Mesendoderm (in vitro differentiated cells): ENCODE data around the gene TMEFF1.
A peak's percentile ranks its signal among the peaks of the same experiment; 100 is the strongest.
"Not testable (repeated sequence)": the region's sequence is repeated elsewhere in the genome, so short reads cannot be mapped to it uniquely, and the experiment has no call there.

ENCODE experiments used
- DNase-seq: peaks from one replicate; pipeline ENCODE4 v3.0.0; 2013
- H2AK5ac ChIP-seq: 2 replicates; pipeline ENCODE4 v1.6.1; 2013; ENCODE audit warnings: low read length, inconsistent platforms
- H2BK120ac ChIP-seq: 2 replicates; pipeline ENCODE4 v1.6.1; 2013; ENCODE audit warnings: low read depth, mild to moderate bottlenecking, low read length, moderate library complexity, mixed read lengths
- H2BK15ac ChIP-seq: replicated peaks from 2 replicates; pipeline ENCODE4 v1.6.1; 2013; ENCODE audit warnings: low read depth, mild to moderate bottlenecking, moderate library complexity
- H2BK5ac ChIP-seq: 2 replicates; pipeline ENCODE4 v1.6.1; 2013; ENCODE audit warnings: low read length, inconsistent platforms
- H3K18ac ChIP-seq: 2 replicates; pipeline ENCODE4 v1.6.1; 2013; ENCODE audit warnings: mild to moderate bottlenecking, low read length, mixed read lengths
- H3K23ac ChIP-seq: one replicate; pipeline ENCODE4 v1.6.1; 2013; ENCODE audit warnings: low read length
- H3K27ac ChIP-seq: 2 replicates; pipeline ENCODE4 v1.5.1; 2013; ENCODE audit warnings: low read depth, mild to moderate bottlenecking, inconsistent platforms, low read length, moderate library complexity
- H3K27me3 ChIP-seq: 2 replicates; pipeline ENCODE4 v1.6.1; 2013; ENCODE audit warnings: low read length, control low read depth, mild to moderate bottlenecking, inconsistent platforms; ENCODE audit not compliant: insufficient read depth, poor library complexity
- H3K36me3 ChIP-seq: 2 replicates; pipeline ENCODE4 v1.6.1; 2013; ENCODE audit warnings: low read length, inconsistent platforms; ENCODE audit not compliant: control insufficient read depth, insufficient read depth
- H3K4ac ChIP-seq: one replicate; pipeline ENCODE4 v1.6.1; 2013; ENCODE audit warnings: low read depth, mild to moderate bottlenecking, low read length, moderate library complexity
- H3K4me1 ChIP-seq: 2 replicates; pipeline ENCODE4 v1.6.1; 2013; ENCODE audit warnings: low read depth, low read length, inconsistent platforms; ENCODE audit not compliant: control insufficient read depth
- H3K4me2 ChIP-seq: 2 replicates; pipeline ENCODE4 v1.6.1; 2013; ENCODE audit warnings: low read length
- H3K4me3 ChIP-seq: 2 replicates; pipeline ENCODE4 v1.5.1; 2013; ENCODE audit warnings: mild to moderate bottlenecking, low read length
- H3K56ac ChIP-seq: one replicate; pipeline ENCODE4 v1.6.1; 2013; ENCODE audit warnings: low read length
- H3K79me1 ChIP-seq: 2 replicates; pipeline ENCODE4 v1.6.1; 2013; ENCODE audit warnings: low read length, inconsistent platforms
- H3K79me2 ChIP-seq: 2 replicates; pipeline ENCODE4 v1.6.1; 2013; ENCODE audit warnings: mild to moderate bottlenecking, low read length; ENCODE audit not compliant: control insufficient read depth, insufficient read depth
- H3K9ac ChIP-seq: 2 replicates; pipeline ENCODE4 v1.6.1; 2013; ENCODE audit warnings: low read length, inconsistent platforms
- H4K5ac ChIP-seq: one replicate; pipeline ENCODE4 v1.6.1; 2013; ENCODE audit warnings: low read length
- H4K8ac ChIP-seq: one replicate; pipeline ENCODE4 v1.6.1; 2013; ENCODE audit warnings: low read depth, mild to moderate bottlenecking, control low read depth, low read length, moderate library complexity
- WGBS: extraction: QIAGEN DNeasy Blood & Tissue Kit; methylation state at CpG from one replicate; pipeline ENCODE4 v1.1.7; 2013; ENCODE audit warnings: low lambda C conversion rate, missing lambda C conversion rate; ENCODE audit not compliant: insufficient coverage; ENCODE audit errors: extremely low coverage; 5-methylcytosine and 5-hydroxymethylcytosine counted together

TMEFF1 gene

GRCh38 chr9:100437860-100438805, 34.8 kb upstream of the TMEFF1 start:
- DNase-seq, result peak; percentile 82
- Histone ChIP-seq H2BK15ac (no peak overlapping the region), H2AK5ac (no peak overlapping the region), H3K23ac (no peak overlapping the region), H3K36me3 (no peaks in the 10 kb centered on the region), H4K8ac (no peak overlapping the region), H3K4me2 (no peak overlapping the region), H4K5ac (no peak overlapping the region), H3K27me3 (no peaks in the 10 kb centered on the region), H3K18ac (no peak overlapping the region), H3K4me1 (no peaks in the 10 kb centered on the region), H2BK5ac (no peak overlapping the region), H3K79me2 (peaks cover 17% of the 10 kb centered on the region), H2BK120ac (no peak overlapping the region), H3K9ac (no peak overlapping the region), H3K56ac (no peak overlapping the region), H3K4ac (no peak overlapping the region), H3K4me3 (no peak overlapping the region), H3K79me1 (peaks cover 14% of the 10 kb centered on the region), H3K27ac (no peak overlapping the region)
- no CpG with 5 or more reads among the region's 1 CpG for WGBS

DNA sequence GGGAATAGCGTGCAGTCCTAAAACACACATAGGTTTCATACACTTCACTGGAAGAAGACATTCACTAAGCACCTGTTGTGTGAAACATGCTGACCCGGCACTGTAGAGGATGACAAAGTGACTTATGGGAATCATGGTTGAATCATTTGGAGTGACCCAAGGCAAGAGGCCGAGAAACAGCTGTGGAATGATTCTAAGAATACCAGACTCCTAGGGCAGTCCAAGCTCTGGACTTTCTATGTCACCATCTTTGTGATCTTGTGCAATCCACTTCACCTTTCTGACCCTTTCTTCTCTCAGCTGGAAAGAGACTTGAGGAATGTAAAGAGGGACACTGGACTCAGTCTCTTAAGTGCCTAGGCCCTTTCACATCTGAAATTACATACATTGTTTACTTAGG, 32.9 kb upstream of the TMEFF1 start:
- Histone ChIP-seq H3K79me2 (peaks cover 15% of the 10 kb centered on the region), H4K8ac (no peak overlapping the region), H3K27me3 (no peaks in the 10 kb centered on the region), H2BK120ac (no peak overlapping the region), H3K36me3 (no peaks in the 10 kb centered on the region), H3K4ac (no peak overlapping the region), H3K79me1 (peaks cover 11% of the 10 kb centered on the region), H2BK5ac (no peak overlapping the region), H2BK15ac (no peak overlapping the region), H3K9ac (no peak overlapping the region), H3K18ac (no peak overlapping the region), H3K56ac (no peak overlapping the region), H3K27ac (no peak overlapping the region), H3K23ac (no peak overlapping the region), H3K4me3 (no peak overlapping the region), H3K4me2 (no peak overlapping the region), H4K5ac (no peak overlapping the region), H3K4me1 (no peaks in the 10 kb centered on the region), H2AK5ac (no peak overlapping the region)
- no peak for DNase-seq
- no CpG with 5 or more reads among the region's 3 CpGs for WGBS

DNA sequence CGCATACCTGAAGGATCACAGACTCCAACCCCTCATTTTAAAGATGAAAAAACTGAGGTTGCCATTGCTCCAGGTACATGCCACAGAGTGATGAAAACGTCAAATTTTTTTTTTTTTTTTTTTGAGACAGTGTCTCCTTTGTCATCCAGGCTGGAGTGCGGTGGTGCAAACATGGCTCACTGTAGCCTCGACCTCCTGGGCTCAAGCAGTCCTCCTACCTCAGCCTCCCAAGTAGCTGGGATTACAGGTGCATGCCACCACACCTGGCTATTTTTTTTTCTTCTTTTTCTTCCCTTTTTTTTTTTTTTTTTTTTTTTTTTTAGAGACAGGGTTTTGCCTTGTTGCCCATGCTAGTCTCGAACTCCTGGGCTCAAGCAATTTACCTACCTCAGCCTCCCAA, 32.5 kb upstream of the TMEFF1 start:
- H3K56ac ChIP-seq, H2BK5ac ChIP-seq, H3K27me3 ChIP-seq, H3K9ac ChIP-seq, H3K79me1 ChIP-seq, H3K36me3 ChIP-seq, H2BK120ac ChIP-seq, H4K8ac ChIP-seq, H3K4me2 ChIP-seq, DNase-seq, H3K27ac ChIP-seq, H2BK15ac ChIP-seq, H2AK5ac ChIP-seq, H3K23ac ChIP-seq, H3K4me1 ChIP-seq, H3K4me3 ChIP-seq, H3K4ac ChIP-seq, H4K5ac ChIP-seq, H3K18ac ChIP-seq: not testable (repeated sequence)
- peaks cover 14% of the 10 kb centered on the region for H3K79me2 ChIP-seq
- WGBS, result no CpG with 5 or more reads among the region's 5 CpGs

DNA sequence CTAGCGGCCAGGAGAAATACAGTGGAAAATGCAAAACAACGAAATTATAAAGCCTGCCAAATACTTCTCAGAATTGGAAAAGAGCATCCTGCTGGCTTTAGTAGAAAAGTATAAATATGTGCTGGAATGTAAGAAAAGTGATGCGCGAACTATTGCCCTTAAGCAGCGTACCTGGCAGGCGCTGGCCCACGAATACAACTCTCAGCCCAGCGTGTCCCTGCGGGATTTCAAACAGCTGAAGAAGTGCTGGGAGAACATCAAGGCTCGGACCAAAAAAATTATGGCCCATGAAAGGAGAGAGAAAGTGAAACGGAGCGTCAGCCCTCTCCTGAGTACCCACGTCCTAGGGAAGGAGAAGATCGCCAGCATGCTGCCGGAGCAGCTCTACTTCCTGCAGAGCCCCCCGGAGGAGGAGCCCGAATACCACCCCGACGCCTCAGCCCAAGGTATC, 31.0 kb upstream of the TMEFF1 start:
- Histone ChIP-seq H2BK15ac (no peak overlapping the region), H4K5ac (no peak overlapping the region), H3K27ac (no peak overlapping the region), H3K27me3 (no peaks in the 10 kb centered on the region), H3K36me3 (no peaks in the 10 kb centered on the region), H2BK5ac (no peak overlapping the region), H3K4ac (no peak overlapping the region), H3K23ac (no peak overlapping the region), H3K9ac (no peak overlapping the region), H3K18ac (no peak overlapping the region), H3K4me1 (no peaks in the 10 kb centered on the region), H2AK5ac (no peak overlapping the region), H3K79me1 (peaks cover 7% of the 10 kb centered on the region), H4K8ac (no peak overlapping the region), H3K4me2 (no peak overlapping the region), H3K79me2 (peaks cover 6% of the 10 kb centered on the region), H3K56ac (no peak overlapping the region), H2BK120ac (no peak overlapping the region), H3K4me3 (no peak overlapping the region)
- peak; percentile 22 for DNase-seq
- WGBS, result no CpG with 5 or more reads among the region's 19 CpGs

- Histone ChIP-seq H3K4me3 (no peak overlapping the region), H3K27ac (no peak overlapping the region), H2BK15ac (no peak overlapping the region), H3K18ac (no peak overlapping the region), H4K5ac (no peak overlapping the region), H2AK5ac (no peak overlapping the region), H3K9ac (no peak overlapping the region), H3K23ac (no peak overlapping the region), H3K4ac (no peak overlapping the region), H3K4me2 (no peak overlapping the region), H3K4me1 (no peaks in the 10 kb centered on the region), H3K79me1 (peaks cover 5% of the 10 kb centered on the region), H2BK120ac (no peak overlapping the region), H3K79me2 (peaks cover 3% of the 10 kb centered on the region), H2BK5ac (no peak overlapping the region), H3K56ac (no peak overlapping the region), H3K36me3 (no peaks in the 10 kb centered on the region), H4K8ac (no peak overlapping the region), H3K27me3 (no peaks in the 10 kb centered on the region)
- WGBS, result no CpG with 5 or more reads among the region's 4 CpGs
- no peak for DNase-seq
Observed at GRCh38 chr9:100443781-100444768, 28.9 kb upstream of the TMEFF1 start.
